GM18517 (cell line): Measurements from ENCODE around the gene PRDM12.
"Not testable (repeated sequence)": the region's sequence is repeated elsewhere in the genome, so short reads cannot be mapped to it uniquely, and the experiment has no call there.

Source experiments
- ATAC-seq: cut with Tn5 transposase; IDR thresholded peaks from one replicate; pipeline ENCODE4 v1.9.1; 2021; ENCODE audit warnings: mild to moderate bottlenecking, moderate library complexity; ENCODE audit not compliant: unreplicated experiment

The PRDM12 gene

GRCh38 chr9:130663258-130663976 lies 977 bp upstream of the PRDM12 start:
- no peak for ATAC-seq

DNA sequence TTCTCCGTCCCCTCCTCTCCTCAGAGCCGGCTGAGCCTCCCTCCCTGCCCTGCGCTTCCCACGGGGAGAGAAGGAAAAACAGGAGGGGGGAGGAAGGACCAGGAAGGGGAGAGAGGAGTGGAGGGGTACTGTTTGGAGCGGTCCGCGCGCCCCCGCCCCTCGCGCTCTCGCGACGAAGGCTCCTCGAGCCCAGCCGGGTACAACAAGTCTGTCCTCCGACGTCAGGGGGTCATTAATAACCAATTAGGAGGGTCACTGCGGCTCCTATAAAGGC lies 480 bp upstream of the PRDM12 start:
- no peak for ATAC-seq

DNA sequence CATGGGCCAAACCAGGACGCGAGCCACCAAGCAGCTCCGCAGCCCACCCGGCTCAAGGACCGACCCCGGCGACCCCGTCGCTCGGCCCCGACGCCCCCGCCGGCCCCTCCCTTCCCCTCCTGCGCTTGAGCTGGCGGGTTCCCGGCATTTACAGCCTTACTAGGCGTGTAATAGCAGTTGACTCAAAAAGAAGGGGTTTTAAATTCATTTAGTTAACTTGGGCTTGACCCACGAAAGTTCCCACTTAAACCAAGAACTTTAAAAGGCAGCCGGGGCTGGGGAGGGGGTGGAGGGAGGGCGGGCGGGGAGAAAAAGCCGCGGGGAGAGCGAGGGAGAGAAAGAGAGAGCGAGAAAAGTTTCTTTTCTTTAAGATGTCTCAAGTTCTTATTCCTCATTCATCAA lies 636 bp downstream of the PRDM12 start:
- ATAC-seq, result no peak

DNA sequence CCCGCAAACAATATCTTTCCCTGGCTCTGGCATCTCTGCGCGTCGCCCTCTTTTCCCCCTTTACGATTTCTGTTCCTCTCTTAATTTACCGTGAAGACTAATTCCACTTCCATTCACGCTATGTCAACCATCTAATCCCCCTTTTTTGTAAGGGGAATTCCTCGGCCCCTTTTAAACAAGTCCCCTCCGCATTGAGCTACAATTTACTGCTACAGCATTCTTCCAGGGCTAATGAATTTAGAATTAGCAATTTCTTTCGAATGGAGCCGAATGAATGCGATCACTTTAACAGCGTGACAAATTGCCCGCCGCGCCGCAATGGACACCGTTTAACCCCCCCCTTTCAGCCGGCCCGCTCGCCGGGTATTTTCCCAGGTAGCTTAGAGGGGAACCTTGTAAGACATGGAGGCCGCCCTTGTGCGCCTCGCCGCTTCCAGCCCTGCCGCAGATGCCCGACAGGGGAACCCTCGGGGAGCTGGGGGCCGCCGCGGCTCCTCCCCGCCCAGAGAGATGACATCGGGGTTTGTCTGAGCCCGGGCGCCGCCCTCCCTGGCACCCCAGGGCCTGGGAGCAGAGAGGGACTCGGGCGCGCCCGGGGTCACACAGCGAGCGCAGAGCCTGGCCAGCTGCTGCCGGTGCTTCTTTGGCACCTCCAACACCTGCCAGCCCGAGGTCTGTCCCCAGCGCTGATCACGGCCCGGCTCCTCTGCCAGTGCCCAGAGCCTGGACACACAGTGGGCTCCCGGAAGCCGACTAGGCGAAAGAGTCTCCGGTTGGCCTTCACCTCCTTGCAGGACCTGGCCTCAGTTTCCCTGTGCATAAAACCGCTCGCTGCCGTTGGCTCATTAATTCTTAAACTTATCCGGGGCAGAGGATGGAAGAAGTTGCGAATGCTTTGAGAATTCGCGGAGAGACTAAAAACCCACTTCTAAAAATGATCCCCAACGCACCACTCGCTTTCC lies 1.3 kb downstream of the PRDM12 start:
- ATAC-seq, result no peak

DNA sequence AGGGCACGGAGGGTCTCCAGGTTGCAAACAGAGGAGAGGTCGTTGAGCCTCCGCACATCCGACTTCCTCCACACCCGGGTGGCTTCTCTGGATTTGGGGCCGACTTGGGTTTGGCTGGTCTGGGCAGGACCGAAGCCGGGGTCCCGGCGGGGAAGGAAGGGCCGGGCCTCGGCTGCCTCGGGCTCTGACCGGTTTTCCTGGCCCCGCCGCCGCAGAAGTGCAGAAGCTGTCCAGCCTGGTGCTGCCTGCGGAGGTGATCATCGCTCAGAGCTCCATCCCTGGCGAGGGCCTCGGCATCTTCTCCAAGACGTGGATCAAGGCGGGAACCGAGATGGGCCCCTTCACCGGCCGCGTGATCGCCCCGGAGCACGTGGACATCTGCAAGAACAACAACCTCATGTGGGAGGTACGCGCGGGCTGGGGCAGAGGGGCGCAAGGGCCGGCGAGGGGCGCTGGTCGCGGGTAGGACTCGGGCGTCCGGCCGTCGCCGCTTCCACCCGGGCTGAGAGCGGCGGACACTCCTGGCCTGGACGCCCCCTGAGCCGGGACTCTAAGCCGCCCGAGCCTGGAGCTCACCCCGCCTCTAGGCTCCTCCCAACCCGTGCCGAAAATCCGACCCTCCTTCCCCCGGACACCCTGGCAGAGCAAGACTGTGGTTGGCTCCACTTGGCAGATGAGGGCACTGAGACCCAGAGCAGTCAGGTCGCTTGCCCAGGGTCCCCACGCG lies 2.2 kb downstream of the PRDM12 start:
- ATAC-seq, result no peak

- no peak for ATAC-seq
These were observed 2.7 kb downstream of the PRDM12 start for GRCh38 chr9:130667120-130667435.

GRCh38 chr9:130668196-130668595 lies 3.8 kb downstream of the PRDM12 start:
- ATAC-seq, result no peak

DNA sequence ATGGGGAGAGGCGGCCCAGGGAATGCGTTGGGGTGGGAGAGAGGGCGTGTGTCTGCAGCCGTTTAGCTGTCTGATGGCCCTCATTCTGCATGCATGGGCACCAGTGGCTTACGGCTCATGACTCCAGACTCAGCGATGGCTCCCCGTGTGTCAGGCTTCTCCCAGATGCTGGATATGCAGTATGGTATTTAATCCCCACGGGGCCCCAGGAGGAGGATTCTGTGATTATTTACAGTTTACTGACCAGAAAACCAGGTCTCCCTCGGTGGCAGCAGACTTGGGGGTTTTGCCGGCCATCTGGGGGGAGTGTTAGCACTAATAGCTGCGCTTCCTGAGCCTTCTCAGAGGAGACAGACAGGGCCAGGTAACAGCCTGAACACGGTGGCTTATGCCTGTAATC lies 4.3 kb downstream of the PRDM12 start:
- ATAC-seq, result no peak

DNA sequence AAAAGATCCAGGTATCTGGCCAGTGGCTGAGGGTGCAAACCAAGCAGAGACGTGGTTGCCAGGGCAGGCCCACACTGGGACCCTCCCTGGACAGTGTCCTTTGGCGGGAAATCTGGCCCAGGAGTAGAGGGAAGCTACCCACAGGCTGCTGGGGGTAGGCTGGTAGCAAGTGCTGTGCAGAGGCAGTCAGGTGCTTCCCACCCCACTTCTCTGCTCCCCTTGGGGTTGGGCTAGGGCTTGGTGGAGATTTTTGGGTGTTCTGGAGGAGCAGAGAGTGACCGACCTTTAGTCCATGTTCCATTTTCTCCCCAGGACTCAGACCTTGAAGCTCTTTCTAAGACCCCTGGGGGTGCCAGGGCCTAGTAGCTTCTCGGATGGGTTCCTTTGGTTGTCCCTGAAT lies 5.6 kb downstream of the PRDM12 start:
- ATAC-seq, result no peak

DNA sequence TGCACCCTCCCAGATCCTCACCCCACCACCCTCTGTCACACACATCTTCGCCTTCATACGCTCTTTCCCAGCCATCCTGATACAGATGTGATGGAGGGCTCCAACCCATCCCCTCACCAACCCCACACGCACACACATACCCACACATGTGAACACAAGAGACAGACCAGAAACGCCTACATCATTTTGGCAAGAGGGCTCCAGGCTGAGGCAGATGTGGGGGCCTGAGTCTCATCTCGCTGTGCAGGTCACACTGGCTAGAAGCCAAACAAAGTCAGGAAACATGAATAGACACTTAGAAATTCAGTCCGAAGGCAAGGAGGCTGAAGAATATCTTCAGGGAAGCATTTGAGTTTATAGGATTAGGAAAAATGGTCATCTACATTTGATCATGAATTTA lies 6.2 kb downstream of the PRDM12 start:
- ATAC-seq, result no peak

DNA sequence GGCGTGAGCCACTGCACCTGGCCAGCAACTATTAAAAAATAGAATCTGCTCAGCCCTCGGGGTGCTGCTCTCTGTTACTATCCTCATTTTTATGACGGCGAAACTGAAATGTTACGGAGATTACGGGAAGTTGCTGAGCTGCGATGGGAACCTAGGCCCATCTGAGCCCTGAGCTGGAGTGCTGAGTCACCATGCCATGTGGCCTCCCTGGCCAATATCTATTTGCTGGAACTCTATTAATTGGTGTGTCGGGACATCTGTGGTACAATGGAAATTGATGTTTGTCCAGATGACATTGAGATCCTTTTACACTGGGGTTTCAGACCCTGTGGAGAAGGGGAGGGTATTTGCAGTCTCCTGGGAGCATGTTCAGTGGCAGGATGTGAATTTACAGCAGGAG lies 8.1 kb downstream of the PRDM12 start:
- ATAC-seq, result no peak

DNA sequence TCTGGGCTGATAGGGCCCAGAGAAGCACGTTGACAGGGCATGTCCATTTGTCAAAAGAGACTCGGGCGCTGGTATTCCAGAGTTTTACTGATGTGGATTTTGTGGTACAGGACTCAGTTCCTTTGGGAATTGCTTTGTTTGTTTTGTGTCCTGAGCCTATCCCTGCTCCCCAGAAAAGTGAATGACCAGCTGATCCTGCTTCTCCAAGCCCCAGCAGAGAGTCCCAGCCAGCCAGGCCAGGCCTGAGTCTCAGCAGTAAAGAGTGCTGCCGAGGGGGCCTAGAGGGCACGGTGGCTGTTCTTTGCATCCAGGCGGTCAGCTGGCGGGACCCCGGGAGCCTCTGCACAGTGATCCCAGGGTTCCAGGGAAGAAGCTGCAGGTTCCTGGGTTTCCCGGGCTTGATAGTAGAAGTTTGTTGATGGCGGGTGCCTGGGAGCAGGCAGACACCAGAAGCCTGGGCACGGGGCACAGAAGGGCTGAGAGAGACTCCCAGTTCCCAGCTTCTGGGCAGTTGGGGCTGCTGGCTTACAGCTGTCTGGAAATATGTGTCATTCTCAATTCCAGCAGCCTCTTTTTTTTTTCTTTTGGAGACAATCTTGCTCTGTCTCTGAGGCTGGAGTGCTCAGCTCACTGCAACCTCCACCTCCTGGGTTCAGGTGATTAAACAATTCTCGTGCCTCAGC lies 8.7 kb downstream of the PRDM12 start:
- ATAC-seq, result no peak

GRCh38 chr9:130675396-130675795 lies 11.0 kb downstream of the PRDM12 start:
- ATAC-seq, result no peak

GRCh38 chr9:130677252-130677651 lies 12.9 kb downstream of the PRDM12 start:
- ATAC-seq, result no peak

DNA sequence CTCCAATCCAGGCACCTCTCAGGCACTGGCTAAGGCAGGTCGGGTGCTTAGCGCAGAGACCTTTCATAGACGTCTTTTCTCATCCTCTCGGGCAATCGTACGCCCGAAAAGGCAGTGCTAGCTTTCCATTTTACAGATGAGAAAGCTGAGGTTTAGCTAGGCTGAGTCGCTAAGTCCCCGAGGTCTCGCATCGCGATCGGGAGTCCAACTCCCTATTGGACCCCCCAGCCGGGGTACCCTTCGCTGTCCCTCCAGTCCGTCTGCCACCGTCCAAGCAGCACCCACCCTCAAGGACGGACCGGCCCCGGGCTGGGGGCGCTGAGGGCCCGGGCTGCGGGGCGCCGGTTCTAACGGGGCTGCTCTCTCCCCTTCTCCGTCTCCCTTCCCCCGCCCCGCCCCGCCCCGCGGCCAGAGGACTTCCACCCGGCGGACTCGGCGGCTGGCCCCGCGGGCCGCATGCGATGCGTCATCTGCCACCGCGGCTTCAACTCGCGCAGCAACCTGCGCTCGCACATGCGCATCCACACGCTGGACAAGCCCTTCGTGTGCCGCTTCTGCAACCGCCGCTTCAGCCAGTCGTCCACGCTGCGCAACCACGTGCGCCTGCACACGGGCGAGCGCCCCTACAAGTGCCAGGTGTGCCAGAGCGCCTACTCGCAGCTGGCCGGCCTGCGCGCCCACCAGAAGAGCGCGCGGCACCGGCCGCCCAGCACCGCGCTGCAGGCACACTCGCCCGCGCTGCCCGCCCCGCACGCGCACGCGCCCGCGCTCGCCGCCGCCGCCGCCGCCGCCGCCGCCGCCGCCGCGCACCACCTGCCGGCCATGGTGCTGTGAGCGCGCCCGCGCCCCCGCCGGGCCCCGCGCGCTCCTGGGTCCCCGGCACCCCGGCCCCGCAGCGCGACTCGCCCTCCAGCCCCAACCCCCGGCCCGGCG lies 16.7 kb downstream of the PRDM12 start:
- no peak for ATAC-seq

DNA sequence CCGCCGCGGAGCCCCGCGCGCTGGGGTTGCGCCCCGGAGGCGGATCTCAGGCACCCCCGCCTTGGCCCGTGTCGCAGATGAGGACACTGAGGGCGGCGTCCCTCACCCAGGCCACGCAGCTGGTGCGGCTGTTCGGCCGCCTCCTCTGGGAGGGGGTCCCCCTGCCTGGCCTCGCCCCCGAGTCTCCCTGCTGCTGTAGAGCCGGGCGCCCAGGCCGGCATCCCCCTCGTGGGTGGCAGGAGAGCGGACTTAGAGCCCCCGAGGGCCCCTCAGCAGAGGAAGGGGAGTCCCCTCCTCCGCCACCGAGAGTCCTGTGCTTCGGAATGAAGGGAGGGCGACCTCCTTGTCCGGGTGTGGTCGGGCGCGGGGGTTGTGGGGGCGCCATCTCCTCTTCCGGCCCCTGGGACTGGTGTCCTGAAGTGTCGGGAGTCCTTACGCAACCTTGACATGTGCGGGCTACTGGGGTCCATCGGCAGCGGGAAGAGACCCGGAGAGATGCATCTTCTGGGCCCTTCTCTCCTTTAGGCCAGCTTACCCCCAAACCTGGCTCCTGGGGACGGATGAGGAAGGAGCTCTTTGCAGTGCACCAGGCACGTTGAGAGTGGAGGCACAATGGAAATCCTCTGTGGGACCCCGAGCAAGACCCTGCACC lies 17.5 kb downstream of the PRDM12 start:
- no peak for ATAC-seq

DNA sequence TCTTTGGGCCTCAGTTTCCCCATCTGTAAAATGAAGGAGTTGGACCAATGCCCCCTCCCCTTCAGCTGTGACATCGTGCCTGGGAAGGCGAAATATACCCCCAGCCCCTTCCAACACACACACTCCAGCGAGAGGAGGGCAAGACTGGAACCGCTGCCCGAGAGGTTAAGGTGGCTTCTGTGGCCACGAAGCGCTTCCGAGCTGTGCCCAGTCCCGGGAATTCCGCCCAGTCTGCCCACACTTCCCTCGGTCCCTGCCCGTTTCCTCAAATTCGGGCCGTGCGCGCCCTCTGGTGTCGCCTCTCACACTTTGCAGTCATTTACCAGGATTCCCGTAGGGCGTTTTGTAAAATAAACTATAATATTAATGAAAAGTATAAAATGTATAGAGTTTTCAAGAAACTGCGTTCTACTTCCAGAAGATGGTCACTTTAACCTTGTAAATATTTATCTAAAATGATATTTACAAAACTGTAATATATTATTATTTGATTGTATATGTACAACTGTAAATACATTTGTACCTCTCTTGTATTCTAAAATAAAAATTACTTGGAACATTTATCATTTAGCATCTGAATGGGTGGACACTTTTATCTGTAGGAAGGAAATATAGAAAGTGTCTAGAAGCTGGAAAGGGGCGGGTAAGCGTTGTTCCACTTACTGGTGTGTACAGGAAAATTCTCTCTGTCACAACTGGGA lies 18.2 kb downstream of the PRDM12 start:
- ATAC-seq, result no peak

- ATAC-seq, result no peak
These were observed 20.7 kb downstream of the PRDM12 start for GRCh38 chr9:130685104-130685503.

DNA sequence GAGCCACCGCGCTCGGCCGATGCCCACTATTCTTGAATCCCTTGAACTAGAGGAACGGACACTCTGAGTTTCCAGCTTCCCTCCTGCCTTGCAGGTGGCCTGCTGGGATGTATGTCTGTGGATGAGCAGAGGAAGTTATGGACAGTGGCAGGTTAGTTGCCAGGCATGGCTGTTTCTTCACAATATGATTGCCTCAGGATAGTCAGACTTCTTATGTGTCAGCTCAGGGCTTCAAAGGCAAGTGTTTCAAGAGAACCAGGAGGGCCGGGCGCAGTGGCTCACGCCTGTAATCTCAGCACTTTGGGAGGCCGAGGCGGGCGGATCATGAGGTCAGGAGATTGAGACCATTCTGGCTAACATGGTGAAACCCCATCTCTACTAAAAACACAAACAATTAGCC lies 21.6 kb downstream of the PRDM12 start:
- ATAC-seq, result not testable (repeated sequence)
